Motor neuron (in vitro differentiated cells): ENCODE results near the gene SLC1A3. TPM values are rescaled to one million over a fixed set of nuclear protein-coding genes. Genes with fewer than 3 reads are reported as not detected.
A peak's percentile ranks its signal among the peaks of the same experiment; 100 is the strongest.

Experiments
- ATAC-seq, 8 experiments: fragments of 200-7000 bp; cut with Tn5 transposase; replicated peaks in 6 of 8; 2 replicates each; pipeline ENCODE4 v1.8.0; 2021; ENCODE audit warnings: mild to moderate bottlenecking in 8 of 8, moderate library complexity in 8 of 8
- H3K27ac ChIP-seq, 2 donors: fragments of 250-450 bp; sonication (Bioruptor Pico); 2 replicates each; pipeline ENCODE4 v1.9.0; 2021; ENCODE audit warnings: antibody characterized with exemption in 2 of 2, mild to moderate bottlenecking in 2 of 2, moderate library complexity in 1 of 2
- H3K4me1 ChIP-seq, 2 donors: fragments of 250-450 bp; sonication (Bioruptor Pico); replicated peaks in 1 of 2; 2 replicates each; pipeline ENCODE4 v1.6.1; 2021; ENCODE audit warnings: antibody characterized with exemption in 2 of 2, mild to moderate bottlenecking in 2 of 2, moderate library complexity in 1 of 2
- H3K4me3 ChIP-seq, 5 donors: fragments of 250-450 bp; sonication (Bioruptor Pico); 2 replicates each; pipeline ENCODE4 v1.9.0; 2021; ENCODE audit warnings: antibody characterized with exemption in 5 of 5, mild to moderate bottlenecking in 5 of 5, moderate library complexity in 4 of 5
- WGBS, 10 experiments: fragments of 450-650 bp; shearing (Covaris generic); methylation state at CpG; one replicate each; pipeline ENCODE4 v1.0.0; 2022; 5-methylcytosine and 5-hydroxymethylcytosine counted together
- in situ Hi-C, 9 experiments: fragments of 400-800 bp; cut with MboI; loops; one replicate each; pipeline ENCODE4 v1.15.0; 2021; ENCODE audit warnings: low sequenced_read_pairs in 9 of 9, low pct_unique_long_range_greater_than_20kb in 2 of 9; ENCODE audit not compliant: unreplicated experiment in 9 of 9
- total RNA-seq, 8 experiments: library from RNA; unstranded; fragments of 300-600 nt; gene quantifications; 2 replicates each; pipeline versions ENCODE4 v1.2.3 to v1.2.4, GENCODE V29; 2022

SLC1A3 gene
- total RNA-seq, 8 experiments from 2014 or later, result 4.3 to 306 (median 9.6) TPM

DNA sequence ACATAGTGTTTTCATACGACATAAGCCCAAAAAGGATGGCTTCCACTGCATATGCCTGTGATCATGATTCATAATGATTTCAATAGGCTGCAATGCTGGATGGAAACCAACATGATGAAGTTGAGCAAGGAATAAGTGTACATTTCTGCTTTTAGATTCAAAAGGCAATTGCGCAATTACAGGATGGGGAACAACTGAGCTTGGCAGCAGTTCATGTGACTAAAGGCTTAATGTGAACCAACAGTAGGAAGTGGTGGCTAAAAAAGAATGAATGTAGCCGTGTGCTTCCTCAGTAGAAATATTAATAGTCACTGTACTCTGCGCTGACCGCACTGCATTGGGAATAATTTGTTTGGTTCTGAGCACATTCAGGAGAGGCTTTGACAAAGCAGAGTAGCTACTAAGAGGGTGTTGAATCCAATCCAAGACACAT, 51.2 kb downstream of the SLC1A3 start:
- peak in 4 of 8 experiments; percentile 14 to 89 (median 60) for ATAC-seq
- WGBS, 10 experiments, result 0 to 100% (median 88%) methylated on average over 1 to 5 of the region's 5 CpGs; no CpG with 5 or more reads in 2 of the 10 experiments
- in situ Hi-C loops, result no loop called here
- no peak overlapping the region for H3K27ac ChIP-seq
- H3K4me1 ChIP-seq, result peaks cover 0 to 7% of the 10 kb centered on the region in 2 donors
- H3K4me3 ChIP-seq, result no peak overlapping the region

DNA sequence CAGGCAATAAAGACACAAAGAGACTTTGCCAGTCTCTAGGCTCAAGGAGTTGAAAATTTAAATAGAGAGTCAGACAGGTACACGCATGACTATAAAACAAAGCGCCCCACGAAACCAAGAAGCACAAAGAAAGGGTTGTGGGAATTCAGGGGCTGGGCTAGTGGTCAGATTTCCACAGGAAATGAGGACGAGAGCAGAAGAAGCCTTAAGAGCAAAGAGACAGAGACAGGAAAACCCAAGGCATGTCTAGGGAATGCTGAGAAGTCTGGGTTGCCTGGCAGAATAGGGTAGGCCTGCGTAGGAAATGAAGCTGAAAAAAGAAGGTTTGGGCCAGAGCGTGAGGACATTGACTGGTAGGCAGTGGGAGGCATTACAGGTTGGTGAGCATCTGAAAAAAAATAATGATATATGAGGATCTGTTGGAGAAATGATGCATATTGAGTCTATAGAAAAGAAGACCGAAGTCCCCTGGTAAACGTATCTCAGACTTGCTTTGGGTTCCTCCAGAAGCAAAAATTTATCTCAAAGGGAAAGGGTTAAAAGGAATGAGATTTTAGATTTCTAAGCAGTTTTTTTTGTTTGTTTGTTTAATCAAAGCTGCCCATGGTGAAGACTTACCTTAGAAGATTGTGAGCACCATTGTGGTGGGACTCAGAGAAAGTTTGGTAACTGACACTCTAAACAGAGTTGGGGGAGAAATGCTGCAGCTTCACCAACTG, 51.8 kb downstream of the SLC1A3 start:
- Histone ChIP-seq H3K4me3 (no peak overlapping the region), H3K27ac (no peak overlapping the region), H3K4me1 (peaks cover 0 to 7% of the 10 kb centered on the region in 2 donors)
- no peak for ATAC-seq
- in situ Hi-C loops, result no loop called here
- 58 to 100% (median 92%) methylated on average over 1 to 8 of the region's 8 CpGs for WGBS, 10 experiments

DNA sequence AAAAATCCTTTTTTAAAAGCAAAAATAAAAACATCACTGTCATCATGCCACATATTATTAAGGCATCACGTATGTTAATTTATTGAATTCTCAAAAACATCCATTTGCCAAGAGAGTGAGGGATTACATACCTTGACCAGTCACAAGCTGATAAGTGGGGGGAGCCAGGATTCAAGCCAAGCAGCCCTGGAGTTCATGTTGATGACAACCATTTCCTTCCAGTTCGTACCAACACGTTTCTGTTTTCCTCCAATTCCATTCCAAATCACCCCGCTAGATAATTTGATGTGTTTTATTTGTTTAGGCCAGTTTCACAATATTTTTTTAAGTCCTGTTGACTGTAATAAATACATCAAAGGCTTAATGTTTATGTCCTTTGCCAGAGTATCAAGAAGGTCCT, 53.0 kb downstream of the SLC1A3 start:
- WGBS, 10 experiments, result 62 to 100% (median 93%) methylated on average over 1 to 4 of the region's 4 CpGs
- Histone ChIP-seq H3K27ac (no peak overlapping the region), H3K4me3 (no peak overlapping the region), H3K4me1 (peaks cover 0 to 7% of the 10 kb centered on the region in 2 donors)
- in situ Hi-C loops, result no loop called here
- ATAC-seq, result no peak

DNA sequence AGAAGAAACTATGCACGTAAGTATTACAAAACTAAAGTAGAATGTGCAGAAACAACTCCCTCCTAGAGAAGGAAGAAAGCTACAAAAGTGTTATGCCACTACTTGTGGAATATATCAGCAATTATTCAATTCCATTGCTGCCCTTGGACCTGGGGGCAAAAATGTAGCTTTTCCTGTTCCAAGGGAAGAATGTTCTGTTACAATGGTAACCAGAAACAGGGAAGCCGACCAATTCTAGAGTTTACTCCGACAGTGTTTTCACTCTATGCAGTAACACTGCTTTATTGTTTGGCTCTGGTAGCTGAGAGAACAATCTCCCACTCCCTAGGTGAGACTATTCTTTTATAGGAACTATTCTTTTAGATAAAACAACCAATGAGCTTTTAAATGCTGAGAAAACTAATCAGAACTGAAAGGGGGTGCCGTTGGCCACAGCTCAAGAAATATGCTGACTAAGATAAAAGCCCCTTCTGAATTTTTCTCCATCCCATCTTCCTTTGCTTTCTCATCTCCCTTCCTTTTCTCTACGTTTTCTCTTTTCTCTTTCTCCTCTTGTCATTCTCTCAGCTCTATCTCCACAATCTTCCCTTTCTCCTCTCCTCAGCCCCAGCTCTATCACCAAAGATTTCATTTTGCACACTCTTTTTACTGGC, 54.1 kb downstream of the SLC1A3 start:
- 68 to 100% (median 85%) methylated on average over 1 to 5 of the region's 5 CpGs for WGBS, 10 experiments
- in situ Hi-C loops, result no loop called here
- H3K4me1 ChIP-seq, result no peaks in the 10 kb centered on the region

DNA sequence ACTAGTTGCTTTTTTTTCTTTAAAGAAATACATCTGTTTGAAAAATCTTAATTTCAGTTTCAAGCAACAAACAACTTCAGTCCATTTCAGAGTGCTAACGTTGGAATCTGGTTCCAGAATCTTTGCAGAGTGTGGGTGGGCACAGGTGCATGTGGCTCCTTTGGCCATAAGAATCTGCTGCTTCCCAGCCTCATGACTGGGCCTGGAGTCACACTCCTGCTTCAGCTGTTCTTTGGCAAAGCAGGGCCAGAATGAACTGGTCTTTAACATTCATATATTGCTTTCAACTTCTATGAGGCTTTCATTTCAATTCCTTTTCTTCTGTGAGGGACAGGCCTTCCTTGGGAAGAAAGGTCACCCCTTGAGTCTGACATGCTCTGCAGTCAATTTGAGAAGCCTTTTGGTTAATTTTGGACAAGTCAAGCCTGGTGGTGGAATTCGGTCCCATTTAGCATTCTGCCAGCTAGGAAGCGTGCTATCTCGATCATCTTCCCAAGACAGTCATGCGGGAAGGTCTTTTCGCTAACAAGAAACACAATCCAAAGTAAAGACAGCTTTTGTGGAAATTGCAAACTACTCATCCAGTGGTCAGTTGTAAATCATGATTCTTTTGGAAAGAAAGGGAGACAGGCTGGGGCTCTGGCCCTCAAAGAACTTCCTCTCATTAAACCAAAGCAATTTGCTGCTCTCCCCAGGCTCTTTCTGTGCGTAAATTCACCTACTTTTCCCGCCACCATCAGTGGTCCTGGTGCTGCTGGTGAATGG, 55.2 kb downstream of the SLC1A3 start:
- H3K4me3 ChIP-seq, result no peak overlapping the region
- 81 to 100% (median 93%) methylated on average over 2 to 7 of the region's 8 CpGs; no CpG with 5 or more reads in 3 of the 10 experiments for WGBS, 10 experiments
- no peak for ATAC-seq
- H3K27ac ChIP-seq, result no peak overlapping the region
- in situ Hi-C loops, result no loop called here
- H3K4me1 ChIP-seq, result no peaks in the 10 kb centered on the region

More for the DNA sequence above, 54.1 kb downstream of the SLC1A3 start:
- no peak for ATAC-seq
- Histone ChIP-seq H3K27ac (no peak overlapping the region), H3K4me3 (no peak overlapping the region)

DNA sequence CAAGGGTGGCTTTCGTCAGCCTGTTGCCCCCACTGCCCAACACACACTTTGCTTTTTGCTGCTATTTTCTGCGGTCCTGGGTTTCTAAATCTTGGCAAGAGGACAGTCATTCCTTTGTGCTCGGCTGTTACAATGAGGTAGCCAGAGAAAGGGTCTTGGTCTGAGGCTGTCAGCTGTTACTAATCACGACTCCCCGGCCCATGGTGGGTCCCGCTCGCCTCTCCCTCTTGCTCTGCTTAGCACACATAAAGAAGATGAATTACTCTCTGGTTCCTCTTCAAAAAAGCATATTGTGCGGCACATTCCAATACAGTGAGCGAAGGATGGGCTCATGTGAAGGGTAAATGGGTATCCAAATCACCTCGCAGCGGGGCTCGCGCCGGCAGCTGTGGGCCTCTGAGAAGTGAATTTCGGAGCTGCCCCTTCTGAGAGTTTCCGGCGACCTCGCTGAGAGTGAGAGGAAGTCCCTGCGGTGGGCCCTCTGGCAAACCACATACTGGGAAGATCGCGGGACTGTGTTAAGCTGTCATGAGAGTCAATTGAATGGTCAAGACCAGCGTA, 56.0 kb downstream of the SLC1A3 start:
- Histone ChIP-seq H3K27ac (no peak overlapping the region), H3K4me3 (no peak overlapping the region), H3K4me1 (no peaks in the 10 kb centered on the region)
- peak in 3 of 8 experiments; percentile 31 to 65 (median 61) for ATAC-seq
- WGBS, 10 experiments, result 83 to 96% (median 91%) methylated on average over 2 to 21 of the region's 22 CpGs; no CpG with 5 or more reads in 3 of the 10 experiments
- in situ Hi-C loops, result no loop called here

DNA sequence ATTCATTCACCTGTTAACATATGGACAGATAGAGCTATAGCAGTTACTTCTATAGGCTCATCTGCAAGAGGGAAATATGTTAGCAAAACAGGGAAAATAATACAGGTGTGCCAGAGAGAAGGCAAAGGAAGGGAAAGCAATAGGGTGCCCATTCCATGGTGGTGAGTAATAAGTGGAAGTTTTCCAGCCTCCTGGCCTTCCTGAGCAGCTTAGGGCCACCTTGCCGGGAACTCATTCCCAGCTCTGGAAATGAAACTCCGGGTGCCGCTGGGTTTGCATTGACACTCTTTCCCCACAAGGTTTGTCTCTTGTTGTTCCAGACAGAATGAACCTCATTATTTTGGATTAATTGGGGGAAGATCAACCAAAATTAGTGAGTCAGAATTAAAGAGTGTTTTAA, 58.4 kb downstream of the SLC1A3 start:
- Histone ChIP-seq H3K4me1 (no peaks in the 10 kb centered on the region), H3K27ac (no peak overlapping the region), H3K4me3 (no peak overlapping the region)
- WGBS, 10 experiments, result 90 to 100% (median 100%) methylated on average over 1 to 3 of the region's 3 CpGs; no CpG with 5 or more reads in 4 of the 10 experiments
- ATAC-seq, result no peak
- in situ Hi-C loops, result no loop called here

DNA sequence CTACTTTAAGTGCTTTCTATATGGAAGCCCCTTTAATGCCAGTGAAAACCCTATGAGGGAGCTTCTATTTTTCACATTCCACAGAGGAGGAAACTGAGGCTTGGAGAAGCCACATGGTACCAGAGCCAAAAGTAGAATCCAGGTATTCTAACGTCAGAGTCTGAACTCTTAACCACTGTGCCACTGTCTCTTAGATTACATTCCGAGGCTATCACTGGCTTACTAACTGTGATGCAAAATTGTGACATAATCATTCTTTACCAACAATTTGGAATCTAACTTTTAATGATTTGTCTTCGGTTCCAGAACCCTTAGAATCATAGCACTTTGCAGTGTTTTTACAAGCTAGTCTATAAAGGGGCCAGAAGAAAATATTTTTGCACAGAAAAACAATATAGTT, 59.2 kb downstream of the SLC1A3 start:
- no peaks in the 10 kb centered on the region for H3K4me1 ChIP-seq
- no peak for ATAC-seq
- in situ Hi-C loops, result no loop called here
- 33 to 100% (median 90%) methylated on average over 1 to 3 of the region's 3 CpGs; no CpG with 5 or more reads in 1 of the 10 experiments for WGBS, 10 experiments
- no peak overlapping the region for H3K27ac ChIP-seq
- no peak overlapping the region for H3K4me3 ChIP-seq

DNA sequence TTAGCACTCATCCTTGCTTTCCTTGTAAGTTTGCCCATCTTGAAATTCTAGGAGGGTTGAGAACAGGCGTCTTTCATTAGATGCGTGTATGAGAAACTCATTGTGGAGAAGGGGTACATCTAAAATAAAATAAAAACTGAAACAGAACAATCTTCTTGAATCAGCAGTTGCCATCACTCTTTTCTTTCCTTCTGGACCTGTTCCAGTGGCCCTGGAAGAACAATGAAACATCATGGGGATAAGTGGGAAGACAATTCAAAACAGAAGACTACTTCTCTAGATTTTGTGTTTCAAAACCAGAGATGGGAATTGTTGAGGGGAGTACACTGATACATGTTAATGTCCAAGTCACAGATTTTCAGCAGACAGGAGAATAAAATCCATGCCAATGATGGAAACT, 59.9 kb downstream of the SLC1A3 start:
- in situ Hi-C loops, result no loop called here
- no peaks in the 10 kb centered on the region for H3K4me1 ChIP-seq
- H3K27ac ChIP-seq, result no peak overlapping the region
- no peak overlapping the region for H3K4me3 ChIP-seq
- WGBS, 10 experiments, result 35 to 100% (median 98%) methylated on average over 1 to 2 of the region's 2 CpGs; no CpG with 5 or more reads in 2 of the 10 experiments
- no peak for ATAC-seq

DNA sequence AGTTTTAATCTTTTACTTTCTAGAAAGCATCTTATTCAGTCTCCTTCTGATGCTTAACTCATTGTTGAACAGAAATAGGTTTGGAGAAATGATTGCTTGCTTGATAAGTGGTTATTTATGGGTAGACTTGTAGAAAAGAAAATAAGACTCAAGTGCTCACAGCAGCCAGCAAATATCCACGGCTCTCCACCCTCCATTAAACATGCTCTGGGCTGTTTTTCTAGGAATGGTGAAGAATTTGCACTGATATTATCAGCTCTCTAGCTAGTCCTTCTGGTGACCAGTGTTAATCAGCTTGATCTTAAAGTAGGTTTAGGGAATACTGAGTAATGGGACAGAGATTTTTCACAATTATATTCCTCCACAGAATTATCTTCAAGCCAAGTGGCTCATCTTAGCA, 60.6 kb downstream of the SLC1A3 start:
- H3K27ac ChIP-seq, result no peak overlapping the region
- H3K4me1 ChIP-seq, result no peaks in the 10 kb centered on the region
- H3K4me3 ChIP-seq, result no peak overlapping the region
- WGBS, 10 experiments, result 0 to 100% (median 100%) methylated on average over 1 of the region's 1 CpG; no CpG with 5 or more reads in 5 of the 10 experiments
- ATAC-seq, result no peak
- in situ Hi-C loops, result no loop called here

DNA sequence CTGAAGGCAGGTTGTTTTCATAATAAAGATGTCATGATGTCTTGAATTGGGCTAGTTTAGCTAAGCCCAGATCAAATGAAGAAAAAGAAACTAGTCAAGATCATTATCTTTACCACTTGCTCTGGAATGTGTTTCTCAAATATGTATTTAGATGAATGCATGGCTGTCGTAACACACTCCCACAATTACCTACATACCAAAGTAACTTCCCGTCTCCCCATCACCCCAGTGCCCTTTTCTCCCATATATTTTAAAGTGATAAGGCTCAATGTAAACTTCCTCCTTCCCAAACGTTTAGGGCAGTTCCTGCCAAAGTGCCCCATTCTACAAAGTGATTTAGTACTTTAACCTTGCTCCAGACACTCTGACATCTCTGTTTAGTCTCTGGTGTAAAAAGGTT, 61.4 kb downstream of the SLC1A3 start:
- Histone ChIP-seq H3K4me1 (no peaks in the 10 kb centered on the region), H3K27ac (no peak overlapping the region), H3K4me3 (no peak overlapping the region)
- WGBS, 10 experiments, result 14 to 100% (median 90%) methylated on average over 1 to 2 of the region's 3 CpGs; no CpG with 5 or more reads in 2 of the 10 experiments
- in situ Hi-C loops, result no loop called here
- ATAC-seq, result no peak

DNA sequence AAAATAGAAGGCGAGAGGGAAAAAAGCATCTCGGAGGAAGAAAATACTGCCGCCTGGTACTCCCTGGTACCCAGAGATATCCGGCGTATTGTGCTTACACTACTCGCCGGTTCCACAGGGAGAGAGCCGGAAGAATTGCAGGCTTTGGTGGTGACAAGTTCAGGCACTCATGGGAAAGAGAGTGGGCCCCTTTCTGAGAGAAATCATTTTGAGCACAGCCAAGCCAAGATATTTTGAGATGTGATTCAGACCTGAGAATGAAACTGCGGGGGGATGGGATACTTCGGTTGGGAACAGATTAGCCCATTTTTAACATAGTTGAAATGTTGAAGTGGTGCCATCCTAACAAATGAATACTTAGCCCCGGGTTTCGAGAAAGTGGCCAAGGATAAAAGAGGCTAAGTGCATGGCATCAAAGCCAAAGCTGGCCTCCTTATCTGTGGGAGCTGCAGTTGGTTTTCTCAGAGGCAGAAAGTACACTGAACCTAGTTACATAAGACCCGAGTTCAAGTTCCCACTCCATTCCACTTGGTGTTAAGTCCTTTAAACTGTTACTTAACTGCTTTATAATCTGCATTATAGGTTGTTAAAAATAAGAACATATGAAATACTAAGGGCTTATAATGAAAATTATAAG, 62.7 kb downstream of the SLC1A3 start:
- Histone ChIP-seq H3K4me1 (no peaks in the 10 kb centered on the region), H3K27ac (no peak overlapping the region), H3K4me3 (no peak overlapping the region)
- in situ Hi-C loops, result no loop called here
- 74 to 100% (median 94%) methylated on average over 1 to 11 of the region's 13 CpGs; no CpG with 5 or more reads in 1 of the 10 experiments for WGBS, 10 experiments
- ATAC-seq, result no peak
